GM23338 (cell line): ENCODE data around the gene FRAS1. TPM values are rescaled to one million over a fixed set of nuclear protein-coding genes. Genes with fewer than 3 reads are reported as not detected.
A peak's percentile ranks its signal among the peaks of the same experiment; 100 is the strongest.

Experiments used
- ATAC-seq: fragments of 200-7000 bp; cut with Tn5 transposase; 3 replicates; pipeline ENCODE4 v1.9.1; 2020
- DNase-seq: peaks from one replicate; pipeline ENCODE4 v3.0.0-alpha.2; 2015; ENCODE audit warnings: low spot score
- H2AFZ ChIP-seq: fragments of 200-600 bp; sonication (generic); 2 replicates; pipeline ENCODE4 v1.8.0; 2016; ENCODE audit warnings: antibody characterized with exemption, mild to moderate bottlenecking, moderate library complexity
- H3F3A ChIP-seq: fragments of 200-600 bp; sonication (generic); replicated peaks from 2 replicates; pipeline ENCODE4 v1.8.0; 2017; ENCODE audit warnings: antibody characterized with exemption, mixed run types, low read depth
- H3K27ac ChIP-seq: fragments of 200-600 bp; sonication (generic); 2 replicates; pipeline ENCODE4 v1.6.1; 2016; ENCODE audit warnings: low read depth
- H3K27me3 ChIP-seq: fragments of 200-600 bp; sonication (generic); 2 replicates; pipeline ENCODE4 v1.8.0; 2016; ENCODE audit warnings: mild to moderate bottlenecking, mixed run types, moderate library complexity; ENCODE audit not compliant: insufficient read depth
- H3K36me3 ChIP-seq: fragments of 200-600 bp; sonication (generic); 2 replicates; pipeline ENCODE4 v1.8.0; 2016; ENCODE audit warnings: mild to moderate bottlenecking; ENCODE audit not compliant: insufficient read depth
- H3K4me1 ChIP-seq: fragments of 200-600 bp; sonication (generic); 2 replicates; pipeline ENCODE4 v1.8.0; 2016; ENCODE audit warnings: mild to moderate bottlenecking, moderate library complexity; ENCODE audit not compliant: insufficient read depth
- H3K4me2 ChIP-seq: fragments of 200-600 bp; sonication (generic); 2 replicates; pipeline ENCODE4 v1.7.1; 2017; ENCODE audit warnings: mixed run types
- H3K4me3 ChIP-seq: fragments of 200-600 bp; sonication (generic); 2 replicates; pipeline ENCODE4 v1.6.1; 2016; ENCODE audit warnings: mixed run types
- H3K79me2 ChIP-seq: fragments of 200-600 bp; sonication (generic); replicated peaks from 2 replicates; pipeline ENCODE4 v1.8.0; 2017; ENCODE audit warnings: mild to moderate bottlenecking; ENCODE audit not compliant: insufficient read depth
- H3K9me2 ChIP-seq: fragments of 200-600 bp; sonication (generic); 2 replicates; pipeline ENCODE4 v1.8.0; 2017; ENCODE audit not compliant: insufficient read depth
- H4K20me1 ChIP-seq: fragments of 200-600 bp; sonication (generic); replicated peaks from 2 replicates; pipeline ENCODE4 v1.8.0; 2017; ENCODE audit warnings: mild to moderate bottlenecking; ENCODE audit not compliant: insufficient read depth
- H3K27ac Mint-ChIP-seq: 2 replicates; pipeline ENCODE4 v1.8.0; 2020; ENCODE audit warnings: inconsistent platforms, mild to moderate bottlenecking, moderate library complexity, mixed read lengths
- H3K27me3 Mint-ChIP-seq: 3 replicates; pipeline ENCODE4 v1.8.0; 2022; ENCODE audit warnings: low read depth, mild to moderate bottlenecking, moderate library complexity, mixed read lengths, inconsistent platforms; ENCODE audit not compliant: insufficient read depth, poor library complexity
- H3K36me3 Mint-ChIP-seq: 3 replicates; pipeline ENCODE4 v1.8.0; 2021; ENCODE audit warnings: low read depth, mild to moderate bottlenecking, inconsistent platforms, moderate library complexity, mixed read lengths
- H3K4me1 Mint-ChIP-seq: 3 replicates; pipeline ENCODE4 v1.8.0; 2020; ENCODE audit warnings: mild to moderate bottlenecking, inconsistent platforms, mixed read lengths
- H3K4me3 Mint-ChIP-seq: 3 replicates; pipeline ENCODE4 v1.8.0; 2021; ENCODE audit warnings: moderate library complexity, mild to moderate bottlenecking, inconsistent platforms, mixed read lengths
- H3K9me3 Mint-ChIP-seq: 3 replicates; pipeline ENCODE4 v1.8.0; 2020; ENCODE audit warnings: moderate library complexity, mild to moderate bottlenecking, inconsistent platforms, mixed read lengths
- CREB1 ChIP-seq: fragments of 250-450 bp; sonication (Bioruptor Pico); IDR thresholded peaks from 2 replicates; pipeline ENCODE4 v1.5.0; 2020; ENCODE audit warnings: low read depth, mild to moderate bottlenecking, moderate library complexity
- EZH2phosphoT487 ChIP-seq: fragments of 200-600 bp; sonication (generic); IDR thresholded peaks from one replicate; pipeline ENCODE4 v1.8.1; 2018; ENCODE audit warnings: antibody characterized with exemption; ENCODE audit not compliant: unreplicated experiment
- POLR2AphosphoS5 ChIP-seq: IDR thresholded peaks from 2 replicates; pipeline ENCODE4 v1.6.1; 2016; ENCODE audit warnings: antibody characterized with exemption, low read depth
- ZNF114 ChIP-seq: fragments of 250-450 bp; sonication (Bioruptor Pico); IDR thresholded peaks from 2 replicates; pipeline ENCODE4 v1.5.0; 2020; ENCODE audit warnings: mild to moderate bottlenecking, moderate library complexity
- long read RNA-seq: library from polyadenylated mRNA; unstranded; transcript quantifications from one replicate; pipeline ENCODE4 v2.0.0, GENCODE V29; 2020; ENCODE audit not compliant: unreplicated experiment
- polyA plus RNA-seq: library from polyadenylated mRNA; unstranded; fragments of >200 nt; fragmentation: Nextera tagmentation; extraction: Ambion mirVana; gene quantifications from 2 replicates; pipeline ENCODE4 v1.2.1, GENCODE V29; 2016
- total RNA-seq: library from RNA; depleted of rRNA; stranded (reverse); fragments of >200 nt; shearing (Covaris generic); gene quantifications from 2 replicates; pipeline ENCODE4 v1.2.3, GENCODE V29; 2014; rRNA removed
- TF ChIP-seq, protein P1 (sequence below): IDR thresholded peaks from one replicate; pipeline ENCODE4 v1.6.1; 2018; ENCODE audit warnings: antibody characterized with exemption; ENCODE audit not compliant: unreplicated experiment
- TF ChIP-seq, protein P2 (sequence below): fragments of 250-450 bp; sonication (Bioruptor Pico); IDR thresholded peaks from 2 replicates; pipeline ENCODE4 v1.5.0; 2020; ENCODE audit warnings: mild to moderate bottlenecking, moderate library complexity
- TF ChIP-seq, protein P3 (sequence below), 2 experiments: fragments of 200-600 bp in 1 of 2; sonication (generic) in 1 of 2; conservative IDR thresholded peaks; 2 replicates each; pipeline versions ENCODE4 v1.5.1 to v1.6.1; 2016 to 2017; ENCODE audit warnings: antibody characterized with exemption in 2 of 2, low read depth in 2 of 2, mild to moderate bottlenecking in 2 of 2, moderate library complexity in 1 of 2

FRAS1 gene, protein sequence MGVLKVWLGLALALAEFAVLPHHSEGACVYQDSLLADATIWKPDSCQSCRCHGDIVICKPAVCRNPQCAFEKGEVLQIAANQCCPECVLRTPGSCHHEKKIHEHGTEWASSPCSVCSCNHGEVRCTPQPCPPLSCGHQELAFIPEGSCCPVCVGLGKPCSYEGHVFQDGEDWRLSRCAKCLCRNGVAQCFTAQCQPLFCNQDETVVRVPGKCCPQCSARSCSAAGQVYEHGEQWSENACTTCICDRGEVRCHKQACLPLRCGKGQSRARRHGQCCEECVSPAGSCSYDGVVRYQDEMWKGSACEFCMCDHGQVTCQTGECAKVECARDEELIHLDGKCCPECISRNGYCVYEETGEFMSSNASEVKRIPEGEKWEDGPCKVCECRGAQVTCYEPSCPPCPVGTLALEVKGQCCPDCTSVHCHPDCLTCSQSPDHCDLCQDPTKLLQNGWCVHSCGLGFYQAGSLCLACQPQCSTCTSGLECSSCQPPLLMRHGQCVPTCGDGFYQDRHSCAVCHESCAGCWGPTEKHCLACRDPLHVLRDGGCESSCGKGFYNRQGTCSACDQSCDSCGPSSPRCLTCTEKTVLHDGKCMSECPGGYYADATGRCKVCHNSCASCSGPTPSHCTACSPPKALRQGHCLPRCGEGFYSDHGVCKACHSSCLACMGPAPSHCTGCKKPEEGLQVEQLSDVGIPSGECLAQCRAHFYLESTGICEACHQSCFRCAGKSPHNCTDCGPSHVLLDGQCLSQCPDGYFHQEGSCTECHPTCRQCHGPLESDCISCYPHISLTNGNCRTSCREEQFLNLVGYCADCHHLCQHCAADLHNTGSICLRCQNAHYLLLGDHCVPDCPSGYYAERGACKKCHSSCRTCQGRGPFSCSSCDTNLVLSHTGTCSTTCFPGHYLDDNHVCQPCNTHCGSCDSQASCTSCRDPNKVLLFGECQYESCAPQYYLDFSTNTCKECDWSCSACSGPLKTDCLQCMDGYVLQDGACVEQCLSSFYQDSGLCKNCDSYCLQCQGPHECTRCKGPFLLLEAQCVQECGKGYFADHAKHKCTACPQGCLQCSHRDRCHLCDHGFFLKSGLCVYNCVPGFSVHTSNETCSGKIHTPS (N-terminal part only)
- total RNA-seq: 108 and 111 TPM in 2 replicates
- polyA plus RNA-seq: 10.3 and 12.4 TPM in 2 replicates
- long read RNA-seq, partial matches to known transcripts: 1 of 8 reads
- long read RNA-seq, other reads (novel, unspliced or antisense): 7 of 8 reads

DNA sequence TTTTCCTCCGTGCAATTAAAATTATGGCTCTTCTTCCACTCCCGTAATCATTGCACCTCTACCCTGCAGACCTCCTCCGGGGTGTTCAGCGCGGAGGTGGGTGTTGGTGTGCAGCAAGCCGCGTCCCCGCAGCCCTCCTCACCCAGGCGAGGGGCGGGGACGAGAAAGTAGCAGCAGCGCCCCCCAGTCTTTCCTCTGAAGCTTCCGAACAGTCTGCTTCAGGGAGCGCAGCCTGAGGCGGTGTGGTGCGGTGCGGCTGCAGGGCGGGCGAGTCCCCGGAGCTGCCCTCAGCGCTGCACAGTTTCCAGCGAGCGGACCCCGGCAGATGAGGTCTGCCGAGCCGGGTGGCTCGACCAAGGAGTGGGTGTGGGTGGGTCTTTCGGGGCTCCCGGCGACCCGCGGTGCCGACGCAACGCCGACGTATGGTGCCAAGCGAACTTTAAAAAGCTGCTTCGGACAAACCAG is at the start of gene FRAS1:
FRAS1 (plus strand) TSS at position 189 of the 465 bp plus-strand sequence. CDS start 687 bp downstream, outside the sequence.
- H3K9me3 Mint-ChIP-seq: no peaks in the 10 kb centered on the region
- Histone ChIP-seq H3K4me2 (peak within 1 kb of the TSS; percentile 97), H3K4me3 (peak within 1 kb of the TSS; percentile 95), H3K36me3 (no peaks in the 10 kb centered on the region; the same call in 1 of the 2 replicates), H3K27ac (peak within 1 kb of the TSS; percentile 98), H3K27me3 (no peaks in the 10 kb centered on the region), H3K9me2 (no peaks in the 10 kb centered on the region), H3K79me2 (peaks cover 49% of the 10 kb centered on the region), H3F3A (peaks cover 12% of the 10 kb centered on the region; the same call in 1 of the 2 replicates), H4K20me1 (peaks cover 4% of the 10 kb centered on the region; the same call in 1 of the 2 replicates), H3K4me1 (peaks cover 28% of the 10 kb centered on the region), H2AFZ (peak within 1 kb of the TSS; percentile 86)
- DNase-seq: peak; percentile 78
- peak within 1 kb of the TSS; percentile 94 for H3K27ac Mint-ChIP-seq
- peak within 1 kb of the TSS; percentile 93 for H3K4me3 Mint-ChIP-seq
- TF ChIP-seq CREB1 (CRISPR knock-in tag) (no peak), POLR2AphosphoS5 (peak; percentile 82), EZH2phosphoT487 (no peak), ZNF114 (CRISPR knock-in tag) (no peak)
- TF ChIP-seq, protein P1, sequence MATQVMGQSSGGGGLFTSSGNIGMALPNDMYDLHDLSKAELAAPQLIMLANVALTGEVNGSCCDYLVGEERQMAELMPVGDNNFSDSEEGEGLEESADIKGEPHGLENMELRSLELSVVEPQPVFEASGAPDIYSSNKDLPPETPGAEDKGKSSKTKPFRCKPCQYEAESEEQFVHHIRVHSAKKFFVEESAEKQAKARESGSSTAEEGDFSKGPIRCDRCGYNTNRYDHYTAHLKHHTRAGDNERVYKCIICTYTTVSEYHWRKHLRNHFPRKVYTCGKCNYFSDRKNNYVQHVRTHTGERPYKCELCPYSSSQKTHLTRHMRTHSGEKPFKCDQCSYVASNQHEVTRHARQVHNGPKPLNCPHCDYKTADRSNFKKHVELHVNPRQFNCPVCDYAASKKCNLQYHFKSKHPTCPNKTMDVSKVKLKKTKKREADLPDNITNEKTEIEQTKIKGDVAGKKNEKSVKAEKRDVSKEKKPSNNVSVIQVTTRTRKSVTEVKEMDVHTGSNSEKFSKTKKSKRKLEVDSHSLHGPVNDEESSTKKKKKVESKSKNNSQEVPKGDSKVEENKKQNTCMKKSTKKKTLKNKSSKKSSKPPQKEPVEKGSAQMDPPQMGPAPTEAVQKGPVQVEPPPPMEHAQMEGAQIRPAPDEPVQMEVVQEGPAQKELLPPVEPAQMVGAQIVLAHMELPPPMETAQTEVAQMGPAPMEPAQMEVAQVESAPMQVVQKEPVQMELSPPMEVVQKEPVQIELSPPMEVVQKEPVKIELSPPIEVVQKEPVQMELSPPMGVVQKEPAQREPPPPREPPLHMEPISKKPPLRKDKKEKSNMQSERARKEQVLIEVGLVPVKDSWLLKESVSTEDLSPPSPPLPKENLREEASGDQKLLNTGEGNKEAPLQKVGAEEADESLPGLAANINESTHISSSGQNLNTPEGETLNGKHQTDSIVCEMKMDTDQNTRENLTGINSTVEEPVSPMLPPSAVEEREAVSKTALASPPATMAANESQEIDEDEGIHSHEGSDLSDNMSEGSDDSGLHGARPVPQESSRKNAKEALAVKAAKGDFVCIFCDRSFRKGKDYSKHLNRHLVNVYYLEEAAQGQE: peak; percentile 6
- TF ChIP-seq, protein P2, sequence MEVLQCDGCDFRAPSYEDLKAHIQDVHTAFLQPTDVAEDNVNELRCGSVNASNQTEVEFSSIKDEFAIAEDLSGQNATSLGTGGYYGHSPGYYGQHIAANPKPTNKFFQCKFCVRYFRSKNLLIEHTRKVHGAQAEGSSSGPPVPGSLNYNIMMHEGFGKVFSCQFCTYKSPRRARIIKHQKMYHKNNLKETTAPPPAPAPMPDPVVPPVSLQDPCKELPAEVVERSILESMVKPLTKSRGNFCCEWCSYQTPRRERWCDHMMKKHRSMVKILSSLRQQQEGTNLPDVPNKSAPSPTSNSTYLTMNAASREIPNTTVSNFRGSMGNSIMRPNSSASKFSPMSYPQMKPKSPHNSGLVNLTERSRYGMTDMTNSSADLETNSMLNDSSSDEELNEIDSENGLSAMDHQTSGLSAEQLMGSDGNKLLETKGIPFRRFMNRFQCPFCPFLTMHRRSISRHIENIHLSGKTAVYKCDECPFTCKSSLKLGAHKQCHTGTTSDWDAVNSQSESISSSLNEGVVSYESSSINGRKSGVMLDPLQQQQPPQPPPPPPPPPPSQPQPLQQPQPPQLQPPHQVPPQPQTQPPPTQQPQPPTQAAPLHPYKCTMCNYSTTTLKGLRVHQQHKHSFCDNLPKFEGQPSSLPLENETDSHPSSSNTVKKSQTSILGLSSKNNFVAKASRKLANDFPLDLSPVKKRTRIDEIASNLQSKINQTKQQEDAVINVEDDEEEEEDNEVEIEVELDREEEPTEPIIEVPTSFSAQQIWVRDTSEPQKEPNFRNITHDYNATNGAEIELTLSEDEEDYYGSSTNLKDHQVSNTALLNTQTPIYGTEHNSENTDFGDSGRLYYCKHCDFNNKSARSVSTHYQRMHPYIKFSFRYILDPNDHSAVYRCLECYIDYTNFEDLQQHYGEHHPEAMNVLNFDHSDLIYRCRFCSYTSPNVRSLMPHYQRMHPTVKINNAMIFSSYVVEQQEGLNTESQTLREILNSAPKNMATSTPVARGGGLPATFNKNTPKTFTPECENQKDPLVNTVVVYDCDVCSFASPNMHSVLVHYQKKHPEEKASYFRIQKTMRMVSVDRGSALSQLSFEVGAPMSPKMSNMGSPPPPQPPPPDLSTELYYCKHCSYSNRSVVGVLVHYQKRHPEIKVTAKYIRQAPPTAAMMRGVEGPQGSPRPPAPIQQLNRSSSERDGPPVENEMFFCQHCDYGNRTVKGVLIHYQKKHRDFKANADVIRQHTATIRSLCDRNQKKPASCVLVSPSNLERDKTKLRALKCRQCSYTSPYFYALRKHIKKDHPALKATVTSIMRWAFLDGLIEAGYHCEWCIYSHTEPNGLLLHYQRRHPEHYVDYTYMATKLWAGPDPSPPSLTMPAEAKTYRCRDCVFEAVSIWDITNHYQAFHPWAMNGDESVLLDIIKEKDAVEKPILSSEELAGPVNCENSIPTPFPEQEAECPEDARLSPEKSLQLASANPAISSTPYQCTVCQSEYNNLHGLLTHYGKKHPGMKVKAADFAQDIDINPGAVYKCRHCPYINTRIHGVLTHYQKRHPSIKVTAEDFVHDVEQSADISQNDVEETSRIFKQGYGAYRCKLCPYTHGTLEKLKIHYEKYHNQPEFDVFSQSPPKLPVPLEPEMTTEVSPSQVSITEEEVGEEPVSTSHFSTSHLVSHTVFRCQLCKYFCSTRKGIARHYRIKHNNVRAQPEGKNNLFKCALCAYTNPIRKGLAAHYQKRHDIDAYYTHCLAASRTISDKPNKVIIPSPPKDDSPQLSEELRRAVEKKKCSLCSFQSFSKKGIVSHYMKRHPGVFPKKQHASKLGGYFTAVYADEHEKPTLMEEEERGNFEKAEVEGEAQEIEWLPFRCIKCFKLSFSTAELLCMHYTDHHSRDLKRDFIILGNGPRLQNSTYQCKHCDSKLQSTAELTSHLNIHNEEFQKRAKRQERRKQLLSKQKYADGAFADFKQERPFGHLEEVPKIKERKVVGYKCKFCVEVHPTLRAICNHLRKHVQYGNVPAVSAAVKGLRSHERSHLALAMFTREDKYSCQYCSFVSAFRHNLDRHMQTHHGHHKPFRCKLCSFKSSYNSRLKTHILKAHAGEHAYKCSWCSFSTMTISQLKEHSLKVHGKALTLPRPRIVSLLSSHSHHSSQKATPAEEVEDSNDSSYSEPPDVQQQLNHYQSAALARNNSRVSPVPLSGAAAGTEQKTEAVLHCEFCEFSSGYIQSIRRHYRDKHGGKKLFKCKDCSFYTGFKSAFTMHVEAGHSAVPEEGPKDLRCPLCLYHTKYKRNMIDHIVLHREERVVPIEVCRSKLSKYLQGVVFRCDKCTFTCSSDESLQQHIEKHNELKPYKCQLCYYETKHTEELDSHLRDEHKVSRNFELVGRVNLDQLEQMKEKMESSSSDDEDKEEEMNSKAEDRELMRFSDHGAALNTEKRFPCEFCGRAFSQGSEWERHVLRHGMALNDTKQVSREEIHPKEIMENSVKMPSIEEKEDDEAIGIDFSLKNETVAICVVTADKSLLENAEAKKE (CRISPR knock-in tag): no peak
- TF ChIP-seq, protein P3, sequence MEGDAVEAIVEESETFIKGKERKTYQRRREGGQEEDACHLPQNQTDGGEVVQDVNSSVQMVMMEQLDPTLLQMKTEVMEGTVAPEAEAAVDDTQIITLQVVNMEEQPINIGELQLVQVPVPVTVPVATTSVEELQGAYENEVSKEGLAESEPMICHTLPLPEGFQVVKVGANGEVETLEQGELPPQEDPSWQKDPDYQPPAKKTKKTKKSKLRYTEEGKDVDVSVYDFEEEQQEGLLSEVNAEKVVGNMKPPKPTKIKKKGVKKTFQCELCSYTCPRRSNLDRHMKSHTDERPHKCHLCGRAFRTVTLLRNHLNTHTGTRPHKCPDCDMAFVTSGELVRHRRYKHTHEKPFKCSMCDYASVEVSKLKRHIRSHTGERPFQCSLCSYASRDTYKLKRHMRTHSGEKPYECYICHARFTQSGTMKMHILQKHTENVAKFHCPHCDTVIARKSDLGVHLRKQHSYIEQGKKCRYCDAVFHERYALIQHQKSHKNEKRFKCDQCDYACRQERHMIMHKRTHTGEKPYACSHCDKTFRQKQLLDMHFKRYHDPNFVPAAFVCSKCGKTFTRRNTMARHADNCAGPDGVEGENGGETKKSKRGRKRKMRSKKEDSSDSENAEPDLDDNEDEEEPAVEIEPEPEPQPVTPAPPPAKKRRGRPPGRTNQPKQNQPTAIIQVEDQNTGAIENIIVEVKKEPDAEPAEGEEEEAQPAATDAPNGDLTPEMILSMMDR (conservative IDR thresholded peaks at IDR 0.05; ENCODE audit: low read depth in 2 of 2): peak; percentile 18 to 40; a peak in 2 of 4 replicates
- peaks cover 26% of the 10 kb centered on the region for H3K4me1 Mint-ChIP-seq
- peaks cover 8% of the 10 kb centered on the region; the same call in 2 of the 3 replicates for H3K36me3 Mint-ChIP-seq
- ATAC-seq: peak; percentile 52
- H3K27me3 Mint-ChIP-seq: peaks cover 27% of the 10 kb centered on the region
